ENCODE results near the gene ERGIC3.

GRCh38 chr20:35556871-35557270 is 15.0 kb downstream of the ERGIC3 start:
- no peak for TF ChIP-seq CTCF (IDR thresholded peaks at IDR 0.05)
- TF ChIP-seq ZFX (IDR thresholded peaks at IDR 0.05; ENCODE audit: borderline replicate concordance), result no peak
